Aorta (tissue), 5 donors: ENCODE results near the gene BOD1. TPM values are rescaled to one million over a fixed set of nuclear protein-coding genes. Genes with fewer than 3 reads are reported as not detected.
A peak's percentile ranks its signal among the peaks of the same experiment; 100 is the strongest.

Experiments used
- ATAC-seq: fragments of 200-7000 bp; cut with Tn5 transposase; one replicate; pipeline ENCODE4 v1.9.1; 2022; ENCODE audit warnings: moderate library complexity; ENCODE audit not compliant: low FRiP score
- DNase-seq, 2 donors: peaks; one replicate each; pipeline ENCODE4 v3.0.0-alpha.2; 2020
- H3K27ac ChIP-seq, 2 donors: one replicate each; pipeline ENCODE4 v1.5.1; 2013; ENCODE audit warnings: low read length in 2 of 2, mild to moderate bottlenecking in 2 of 2, moderate library complexity in 2 of 2, control low read depth in 1 of 2, inconsistent platforms in 1 of 2, low read depth in 1 of 2
- H3K27me3 ChIP-seq, 2 donors: one replicate each; pipeline ENCODE4 v1.6.1; 2013; ENCODE audit warnings: control low read depth in 1 of 2, low read length in 1 of 2, mild to moderate bottlenecking in 1 of 2, moderate library complexity in 1 of 2; ENCODE audit not compliant: insufficient read depth in 2 of 2, control insufficient read depth in 1 of 2
- H3K36me3 ChIP-seq, 2 donors: one replicate each; pipeline ENCODE4 v1.6.1; 2013; ENCODE audit warnings: control low read depth in 1 of 2, low read length in 1 of 2, mild to moderate bottlenecking in 1 of 2; ENCODE audit not compliant: insufficient read depth in 2 of 2, control insufficient read depth in 1 of 2
- H3K4me1 ChIP-seq, 2 donors: one replicate each; pipeline ENCODE4 v1.6.1; 2013; ENCODE audit warnings: low read length in 2 of 2, control low read depth in 1 of 2, mild to moderate bottlenecking in 1 of 2, moderate library complexity in 1 of 2; ENCODE audit not compliant: insufficient read depth in 2 of 2, control insufficient read depth in 1 of 2
- H3K4me3 ChIP-seq, 2 donors: one replicate each; pipeline ENCODE4 v1.5.1; 2013; ENCODE audit warnings: low read length in 2 of 2, control low read depth in 1 of 2, mild to moderate bottlenecking in 1 of 2
- H3K9me3 ChIP-seq: one replicate; pipeline ENCODE4 v1.6.1; 2013; ENCODE audit warnings: mild to moderate bottlenecking, low read length; ENCODE audit not compliant: control insufficient read depth
- WGBS, 2 donors: extraction: QIAGEN DNeasy Blood & Tissue Kit; methylation state at CpG; one replicate each; pipeline ENCODE4 v1.1.7; 2013; 5-methylcytosine and 5-hydroxymethylcytosine counted together
- intact Hi-C, 2 donors: fragments of 100-400 bp; cut with DNase I; formaldehyde crosslinking; loops; one replicate each; pipeline versions ENCODE4 v1.14.2 to v1.15.0; 2022
- long read RNA-seq, 2 donors: library from polyadenylated mRNA; unstranded; transcript quantifications; one replicate each; pipeline ENCODE4 v2.0.0, GENCODE V29; 2020 to 2021
- polyA plus RNA-seq, 2 donors: library from polyadenylated mRNA; stranded (reverse); fragments of 200-250 nt; gene quantifications; one replicate each; pipeline ENCODE4 v1.2.3, GENCODE V29; 2013
- total RNA-seq, 2 donors: library from RNA; stranded (reverse); fragmentation: NEBNext Ultra II Directional; extraction: Animal tissue kit (Norgen Biotek cat#: 25700); gene quantifications; one replicate each; pipeline ENCODE4 v1.2.1, GENCODE V29; 2021
- donor health status: healthy with polysubstance abuse.
- donor health status: Bipolar disorder and iron deficiency.
- donor health status: DM: no; HTN: no; CAD: no.
- donor health status: DM: no; HTN: no; CAD: no.
- donor health status: DM: yes; HTN: yes; CAD: no.

Gene BOD1
- total RNA-seq = 10 to 100 TPM; 29.2 to 39.5 TPM
- 10 to 100 TPM; 27.8 to 48.8 TPM for polyA plus RNA-seq
- long read RNA-seq, donor 1, transcript BOD1-202 (4 exons, 1,562 nt) = major isoform, 6 of 8 reads
- long read RNA-seq, donor 1, partial matches to known transcripts = 0 of 8 reads
- long read RNA-seq, donor 1, other reads (novel, unspliced or antisense) = 2 of 8 reads
- long read RNA-seq, donor 2, transcript BOD1-202 (4 exons, 1,562 nt) = major isoform, 11 of 15 reads
- long read RNA-seq, donor 2, partial matches to known transcripts = 0 of 15 reads
- long read RNA-seq, donor 2, other reads (novel, unspliced or antisense) = 1 of 15 reads

DNA sequence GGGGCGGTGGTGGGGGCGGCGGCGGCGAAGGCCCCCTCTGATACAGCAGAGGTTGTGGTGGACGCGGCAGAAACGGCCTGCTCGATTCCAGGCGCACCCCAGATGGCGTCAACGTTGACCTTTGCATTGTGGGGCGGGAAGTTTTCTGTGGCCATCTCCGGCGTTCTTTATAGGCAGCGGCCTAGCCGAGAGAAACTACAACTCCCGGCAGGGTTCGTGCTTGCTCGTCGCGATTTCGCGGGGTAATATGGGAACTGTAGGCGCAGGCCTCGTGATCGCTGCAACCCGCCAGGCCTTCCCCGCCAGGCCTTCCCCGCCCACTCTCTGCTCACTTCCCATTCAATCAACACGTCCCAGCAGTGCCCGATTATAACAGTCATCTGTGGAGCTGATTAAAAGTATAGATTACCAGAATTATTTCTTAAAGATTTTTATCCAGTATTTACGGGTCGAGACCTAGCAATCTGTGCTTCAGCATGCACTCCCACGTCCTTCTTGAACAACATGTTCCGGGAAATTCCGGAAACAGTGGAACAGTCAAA, at the start of gene BOD1:
Gene BOD1, minus strand, starts transcription at position 74 of the 542 bp plus-strand sequence. CDS start 214 bp downstream, outside the sequence.
- H3K27ac ChIP-seq = peak within 1 kb of the TSS; percentile 60 to 91
- no peaks in the 10 kb centered on the region for H3K4me1 ChIP-seq
- ATAC-seq (peak; percentile 98), DNase-seq (peak; percentile 98)
- intact Hi-C loops = loop anchor here (1.0 to 10.0 kb wide), 5 partner anchors 271 to 798 kb away; partner anchors contain the start of gene CPEB4 (in 1 of the 2)
- no peaks in the 10 kb centered on the region for H3K36me3 ChIP-seq
- peak within 1 kb of the TSS; percentile 86 to 99 for H3K4me3 ChIP-seq
- H3K9me3 ChIP-seq = no peaks in the 10 kb centered on the region
- 2 to 4% methylated on average over 27 to 37 of the region's 37 CpGs for WGBS, 2 donors
- H3K27me3 ChIP-seq = no peaks in the 10 kb centered on the region

- Histone ChIP-seq H3K36me3 (no peaks in the 10 kb centered on the region), H3K4me1 (no peaks in the 10 kb centered on the region), H3K27me3 (no peaks in the 10 kb centered on the region), H3K9me3 (no peaks in the 10 kb centered on the region), H3K4me3 (no peak overlapping the region), H3K27ac (no peak overlapping the region)
- 85 to 93% methylated on average over 4 of the region's 4 CpGs for WGBS, 2 donors
- intact Hi-C loops = no loop called here
- DNase-seq = no peak
- ATAC-seq = no peak
Observed at GRCh38 chr5:173665326-173665725, 48.9 kb upstream of the BOD1 start.

- Histone ChIP-seq H3K9me3 (peaks cover 3% of the 10 kb centered on the region), H3K27ac (no peak overlapping the region), H3K27me3 (no peaks in the 10 kb centered on the region), H3K4me3 (no peak overlapping the region), H3K36me3 (no peaks in the 10 kb centered on the region), H3K4me1 (no peaks in the 10 kb centered on the region)
- no peak for ATAC-seq
- DNase-seq = peak in 1 of 2 donors; percentile 81
- intact Hi-C loops = no loop called here
- WGBS, 2 donors = 75 to 76% methylated on average over 6 of the region's 6 CpGs
Observed at GRCh38 chr5:173664154-173664526, 47.7 kb upstream of the BOD1 start.

DNA sequence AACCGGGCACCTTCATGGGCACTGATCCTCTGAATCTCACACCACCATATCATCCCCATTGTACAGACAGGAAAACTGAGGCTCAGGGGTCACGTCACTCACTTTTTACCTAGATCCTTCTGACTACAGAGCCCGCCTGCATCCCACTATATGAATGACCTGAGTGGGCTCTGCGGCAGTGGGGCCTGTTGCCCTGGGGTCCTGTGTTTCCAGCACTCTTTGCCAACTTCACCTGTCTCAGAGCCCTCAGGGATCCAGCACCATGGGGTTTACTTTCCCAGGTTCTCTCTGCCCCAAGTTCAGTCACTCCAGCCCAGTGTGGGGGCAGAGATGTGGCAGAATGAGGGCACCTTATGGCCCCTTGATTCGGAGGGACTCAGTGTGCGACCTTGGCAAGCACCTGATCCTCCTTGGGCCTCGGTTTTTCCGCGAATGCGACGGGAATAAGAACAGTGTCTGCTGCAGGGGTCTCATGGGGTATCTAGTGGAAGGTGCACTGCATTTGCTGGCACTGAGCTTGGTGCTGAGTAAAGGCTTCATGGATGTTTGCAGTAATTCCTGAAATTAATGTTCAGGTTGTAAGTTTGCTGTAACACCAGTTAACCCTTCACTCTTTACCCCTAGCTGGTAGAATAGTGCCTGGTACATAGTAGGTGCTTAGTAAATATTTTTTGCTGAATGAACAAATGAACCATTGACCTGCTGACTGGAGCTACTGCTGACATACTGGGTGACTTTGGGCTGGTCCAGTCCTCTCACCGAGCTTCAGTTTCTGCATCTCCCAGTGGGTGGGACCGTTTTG, 47.1 kb upstream of the BOD1 start:
- H3K4me3 ChIP-seq = no peak overlapping the region
- peaks cover 3% of the 10 kb centered on the region for H3K9me3 ChIP-seq
- DNase-seq = no peak
- H3K4me1 ChIP-seq = no peaks in the 10 kb centered on the region
- H3K36me3 ChIP-seq = no peaks in the 10 kb centered on the region
- no peak for ATAC-seq
- 94% methylated on average over 13 of the region's 13 CpGs for WGBS, 2 donors
- intact Hi-C loops = no loop called here
- no peaks in the 10 kb centered on the region for H3K27me3 ChIP-seq
- H3K27ac ChIP-seq = no peak overlapping the region

DNA sequence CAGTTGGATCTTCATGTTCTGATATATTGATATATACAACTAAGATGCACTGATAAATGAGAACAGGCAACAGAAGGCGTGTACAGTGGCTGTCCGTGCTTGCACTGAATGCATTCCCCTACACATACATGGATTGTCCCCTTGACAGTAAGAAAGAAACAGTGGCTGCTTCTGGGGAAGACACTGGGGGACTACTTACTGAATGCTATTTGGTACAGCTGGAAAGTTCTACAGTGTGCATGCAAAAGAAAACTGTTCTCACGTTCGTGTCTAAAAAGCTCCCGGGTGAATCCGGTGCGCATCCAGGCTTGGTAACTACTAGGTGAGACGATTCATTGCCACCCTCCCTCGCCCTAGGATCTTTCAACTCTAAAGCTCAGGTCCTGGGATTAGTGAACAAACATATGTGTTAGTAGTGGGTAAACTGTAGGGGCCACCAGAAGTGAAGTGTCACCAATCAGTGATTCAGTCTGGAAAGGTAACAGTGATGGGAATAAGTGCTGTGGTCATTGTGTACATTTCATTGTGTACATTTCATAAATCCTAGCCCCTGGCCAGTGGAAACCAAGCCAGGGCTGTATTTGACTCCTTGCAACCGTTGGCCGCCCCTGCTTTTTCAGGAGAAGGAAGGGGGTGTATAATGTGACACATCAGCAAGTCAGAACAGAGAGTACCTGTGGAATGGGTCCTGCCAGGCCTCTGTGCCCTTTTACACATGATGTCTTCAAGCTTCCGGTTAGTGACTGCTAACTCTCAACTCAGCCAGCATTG, 46.3 kb upstream of the BOD1 start:
- H3K9me3 ChIP-seq = peaks cover 3% of the 10 kb centered on the region
- H3K4me3 ChIP-seq = no peak overlapping the region
- no peak overlapping the region for H3K27ac ChIP-seq
- WGBS, 2 donors = 91 to 92% methylated on average over 12 of the region's 12 CpGs
- H3K27me3 ChIP-seq = no peaks in the 10 kb centered on the region
- intact Hi-C loops = no loop called here
- no peaks in the 10 kb centered on the region for H3K4me1 ChIP-seq
- DNase-seq (no peak), ATAC-seq (no peak)
- no peaks in the 10 kb centered on the region for H3K36me3 ChIP-seq

GRCh38 chr5:173660481-173661280, 44.2 kb upstream of the BOD1 start:
- Histone ChIP-seq H3K9me3 (peaks cover 3% of the 10 kb centered on the region), H3K4me3 (no peak overlapping the region), H3K27ac (no peak overlapping the region), H3K27me3 (no peaks in the 10 kb centered on the region), H3K4me1 (no peaks in the 10 kb centered on the region), H3K36me3 (no peaks in the 10 kb centered on the region)
- DNase-seq (no peak), ATAC-seq (no peak)
- intact Hi-C loops = no loop called here
- WGBS, 2 donors = 93% methylated on average over 14 of the region's 14 CpGs

- Histone ChIP-seq H3K27ac (no peak overlapping the region), H3K27me3 (no peaks in the 10 kb centered on the region), H3K36me3 (no peaks in the 10 kb centered on the region), H3K4me3 (no peak overlapping the region), H3K9me3 (peaks cover 3% of the 10 kb centered on the region), H3K4me1 (no peaks in the 10 kb centered on the region)
- intact Hi-C loops = no loop called here
- ATAC-seq = no peak
- 90 to 94% methylated on average over 6 of the region's 6 CpGs for WGBS, 2 donors
- no peak for DNase-seq
Observed at GRCh38 chr5:173659423-173659822, 43.0 kb upstream of the BOD1 start.
